ENCODE results near the gene TTBK1. TPM values are rescaled to one million over a fixed set of nuclear protein-coding genes. Genes with fewer than 3 reads are reported as not detected.

TTBK1 gene
- under 0.01 TPM in 1 of 2 replicates, not detected in the other for total RNA-seq

DNA sequence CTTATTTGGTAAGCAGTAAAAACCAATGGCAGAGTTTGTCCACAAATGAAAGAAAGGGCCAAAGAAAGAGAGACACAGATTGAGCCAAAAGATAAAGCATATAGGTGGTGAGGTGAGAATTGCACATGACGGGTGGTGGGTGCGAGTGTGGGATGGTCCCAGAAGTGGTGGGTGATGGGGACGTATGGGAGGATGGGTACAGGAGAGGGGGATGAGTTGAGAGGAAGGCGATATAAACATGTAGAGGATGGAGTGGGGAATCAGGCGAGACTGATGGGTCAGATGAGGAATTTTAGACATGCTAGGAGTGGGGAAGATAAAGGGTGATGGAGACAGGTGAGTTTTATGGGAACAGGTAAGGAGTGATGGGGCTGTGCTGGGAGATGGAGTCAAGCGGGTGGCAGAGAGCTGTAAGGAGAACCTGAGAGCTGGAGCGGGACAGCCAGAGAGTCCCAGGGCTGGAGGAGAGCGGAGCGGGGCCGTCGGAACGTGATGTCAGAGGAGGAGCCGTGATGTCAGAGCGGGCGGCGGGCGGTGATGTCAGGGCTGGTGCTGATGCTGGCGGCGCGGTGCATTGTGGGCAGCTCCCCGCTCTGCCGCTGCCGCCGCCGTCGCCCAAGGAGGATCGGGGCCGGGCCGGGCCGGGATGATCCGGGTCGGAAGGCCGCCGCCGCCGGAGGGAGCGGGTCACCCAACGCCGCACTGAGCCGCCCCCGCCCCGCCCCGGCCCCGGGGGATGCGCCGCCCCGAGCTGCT, at the start of gene TTBK1:
TSS of gene TTBK1 (plus strand) at position 574 of the 756 bp plus-strand sequence. CDS start 3,180 bp downstream, outside the sequence.

DNA sequence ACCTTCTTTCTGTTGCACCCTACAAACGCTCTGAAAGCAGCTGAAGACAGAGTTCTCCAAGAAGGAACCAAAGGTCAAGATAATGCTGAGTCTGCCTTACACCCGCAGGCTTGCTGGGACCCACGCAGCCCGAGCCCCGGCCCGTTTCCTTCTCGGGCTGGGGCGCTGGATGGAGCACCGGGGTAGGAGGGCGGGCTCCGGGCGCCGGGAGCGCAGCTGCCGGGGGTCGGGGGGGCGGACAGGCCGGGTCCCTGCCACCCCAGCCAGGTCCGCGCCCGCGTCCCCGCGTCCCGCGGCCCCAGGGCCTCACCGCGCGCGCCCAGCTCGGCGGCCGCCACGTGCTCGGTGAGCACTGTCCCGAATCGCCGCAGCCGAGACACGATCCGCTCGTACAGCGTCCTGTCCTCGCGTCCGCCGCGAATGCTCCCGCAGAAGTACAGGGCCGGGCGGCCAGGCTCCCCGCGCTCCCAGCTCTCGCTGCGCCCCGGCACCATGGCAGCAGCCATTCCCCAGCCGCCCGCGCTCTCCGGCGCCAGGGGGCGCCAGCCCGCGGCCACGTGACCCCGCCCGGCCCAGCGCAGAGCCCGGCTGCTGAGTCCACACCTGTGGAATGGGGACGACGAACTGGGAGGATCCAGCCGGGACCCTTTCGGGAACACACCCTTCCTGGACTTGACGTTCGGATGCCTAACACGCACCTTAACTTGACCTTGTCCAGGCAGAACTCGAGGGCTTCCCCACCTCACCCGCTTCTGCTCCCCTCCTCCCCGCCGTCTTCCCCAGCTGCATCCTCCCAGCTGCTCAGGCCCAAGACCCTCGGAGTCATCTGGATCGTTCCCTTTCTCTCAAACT, 14.1 kb upstream of the TTBK1 start, which contains the start of gene DNPH1:
TSS of gene DNPH1 (minus strand) at position 531 of the 852 bp plus-strand sequence. CDS start at position 506, 25 bp downstream.

DNA sequence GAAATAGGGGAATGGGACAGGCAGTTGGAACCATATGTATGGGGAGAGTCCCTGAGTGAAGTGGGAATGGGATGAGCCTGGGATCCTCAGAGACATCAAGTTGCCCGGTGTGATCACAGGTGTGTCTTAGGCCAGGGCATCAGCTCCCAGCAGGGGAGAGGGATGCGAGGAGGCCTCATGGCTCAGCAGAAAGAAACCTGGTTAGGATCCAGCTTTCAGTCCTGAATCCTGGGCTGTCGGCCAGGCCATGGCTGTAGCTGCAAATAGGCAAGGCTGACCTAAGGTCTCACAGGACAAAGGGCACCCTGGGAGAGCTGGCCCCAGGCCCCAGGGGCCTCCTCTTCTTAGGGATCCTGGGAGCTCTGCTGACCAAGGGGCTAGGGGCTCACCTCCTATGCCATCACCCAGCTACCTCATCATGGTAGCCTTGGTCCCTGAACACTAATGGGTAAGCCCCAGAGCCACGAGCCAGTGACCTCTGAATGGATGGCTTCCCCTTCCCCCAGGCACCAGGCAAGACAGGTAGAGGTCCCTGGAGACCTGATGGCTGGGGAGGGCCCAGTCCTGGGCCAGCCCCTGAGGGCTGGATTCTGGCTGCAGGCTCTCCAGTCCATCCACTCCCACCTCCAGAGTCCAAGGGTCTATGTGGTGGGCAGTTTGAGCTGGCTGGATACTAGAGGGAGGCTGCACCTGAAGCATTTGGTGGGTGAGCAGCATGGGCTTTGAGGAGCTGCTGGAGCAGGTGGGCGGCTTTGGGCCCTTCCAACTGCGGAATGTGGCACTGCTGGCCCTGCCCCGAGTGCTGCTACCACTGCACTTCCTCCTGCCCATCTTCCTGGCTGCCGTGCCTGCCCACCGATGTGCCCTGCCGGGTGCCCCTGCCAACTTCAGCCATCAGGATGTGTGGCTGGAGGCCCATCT, 54.6 kb downstream of the TTBK1 start, which contains the start of gene SLC22A7:
TSS of gene SLC22A7 (plus strand) at position 617 of the 921 bp plus-strand sequence. CDS start at position 716, 99 bp downstream.

DNA sequence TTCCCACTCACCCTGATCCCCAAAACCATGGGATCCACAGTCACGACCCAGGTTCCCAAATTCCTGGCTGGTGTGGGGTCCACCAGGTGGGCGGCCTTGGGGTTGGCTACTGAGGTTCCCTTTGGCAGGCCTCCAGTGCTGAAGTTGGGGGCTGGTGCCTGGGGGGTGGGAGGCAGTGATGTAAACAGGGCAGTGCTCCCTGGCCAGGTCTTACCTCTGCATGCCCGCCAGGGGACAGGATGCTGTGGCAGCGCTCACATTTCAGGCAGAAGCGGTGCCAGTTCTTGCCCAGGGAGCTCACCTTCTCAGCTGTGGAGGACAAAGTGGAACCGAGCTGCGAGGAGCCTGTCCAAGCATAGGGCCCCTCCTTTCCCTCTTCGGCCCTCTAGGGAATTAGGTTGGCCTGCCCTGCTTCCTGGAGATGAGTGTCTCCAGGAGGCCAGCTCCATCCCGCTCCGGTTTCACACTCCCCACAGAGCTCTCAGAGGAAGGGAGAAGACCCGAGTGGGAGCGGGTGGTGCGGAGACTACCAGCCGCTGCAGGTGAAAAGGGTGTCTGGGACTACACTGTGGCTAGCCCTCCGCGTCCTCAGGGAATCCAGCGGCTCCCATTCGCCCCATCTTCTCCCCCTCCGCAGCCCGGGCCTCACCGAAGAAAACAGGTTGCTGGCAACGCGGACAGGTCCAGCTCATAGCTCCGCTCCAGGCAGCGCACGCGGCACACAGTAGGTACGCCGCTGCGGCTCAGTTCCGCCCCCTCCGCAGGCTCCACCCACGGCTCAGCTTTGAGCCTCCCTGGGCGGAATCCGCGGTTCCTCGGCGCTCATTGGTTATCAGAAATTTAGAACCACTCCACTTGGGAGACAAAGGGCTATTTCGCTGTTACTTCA, 65.1 kb downstream of the TTBK1 start, which contains the start of gene CRIP3:
TSS of gene CRIP3 (minus strand) at position 726 of the 889 bp plus-strand sequence. CDS start at position 692, 34 bp downstream.

Other genes starting within 250 kb of the TTBK1 start
- 110 and 111 TPM in 2 replicates for gene MEA1, start 229.5 kb upstream of the TTBK1 start, total RNA-seq
- gene KLHDC3, start 229.2 kb upstream of the TTBK1 start, total RNA-seq = 83.7 and 84.1 TPM in 2 replicates
- 109 and 114 TPM in 2 replicates for gene RRP36, start 221.9 kb upstream of the TTBK1 start, total RNA-seq
- gene CUL7, start 189.6 kb upstream of the TTBK1 start, total RNA-seq = 27.6 and 30.0 TPM in 2 replicates
- 32.6 and 53.5 TPM in 2 replicates for gene MRPL2, start 184.0 kb upstream of the TTBK1 start, total RNA-seq
- gene KLC4, start 183.8 kb upstream of the TTBK1 start, total RNA-seq = 7.6 and 8.3 TPM in 2 replicates
- gene PTK7, start 167.2 kb upstream of the TTBK1 start, total RNA-seq = 96.6 and 102 TPM in 2 replicates
- gene SRF, start 72.2 kb upstream of the TTBK1 start, total RNA-seq = 25.9 and 26.0 TPM in 2 replicates
- gene CUL9, start 61.3 kb upstream of the TTBK1 start, total RNA-seq = 17.4 and 22.9 TPM in 2 replicates
- gene DNPH1, start 14.0 kb upstream of the TTBK1 start, total RNA-seq = 70.2 and 74.8 TPM in 2 replicates
- gene SLC22A7, start 54.8 kb downstream of the TTBK1 start, total RNA-seq = not detected in 2 replicates
- not detected in 2 replicates for gene CRIP3, start 65.3 kb downstream of the TTBK1 start, total RNA-seq
- 5.4 and 6.2 TPM in 2 replicates for gene ZNF318, start 126.2 kb downstream of the TTBK1 start, total RNA-seq
- gene ABCC10, start 184.1 kb downstream of the TTBK1 start, total RNA-seq = 14.1 and 20.8 TPM in 2 replicates
- 1.0 and 1.5 TPM in 2 replicates for gene DLK2, start 212.1 kb downstream of the TTBK1 start, total RNA-seq
- gene TJAP1, start 234.1 kb downstream of the TTBK1 start, total RNA-seq = 18.5 and 20.4 TPM in 2 replicates

Measured in bronchus fibroblast of lung (primary cell).